NCI-H345 treated with DMSO at 0.1 percent for 48 hours (cell line): ENCODE results near the gene ANKRD65.
"Not testable (repeated sequence)": the region's sequence is repeated elsewhere in the genome, so short reads cannot be mapped to it uniquely, and the experiment has no call there.

Experiments used
- DNase-seq: peaks from one replicate; lab custom pipeline; 2025; ENCODE audit not compliant: unreplicated experiment; lab: John Stamatoyannopoulos, UW

ANKRD65 gene

DNA sequence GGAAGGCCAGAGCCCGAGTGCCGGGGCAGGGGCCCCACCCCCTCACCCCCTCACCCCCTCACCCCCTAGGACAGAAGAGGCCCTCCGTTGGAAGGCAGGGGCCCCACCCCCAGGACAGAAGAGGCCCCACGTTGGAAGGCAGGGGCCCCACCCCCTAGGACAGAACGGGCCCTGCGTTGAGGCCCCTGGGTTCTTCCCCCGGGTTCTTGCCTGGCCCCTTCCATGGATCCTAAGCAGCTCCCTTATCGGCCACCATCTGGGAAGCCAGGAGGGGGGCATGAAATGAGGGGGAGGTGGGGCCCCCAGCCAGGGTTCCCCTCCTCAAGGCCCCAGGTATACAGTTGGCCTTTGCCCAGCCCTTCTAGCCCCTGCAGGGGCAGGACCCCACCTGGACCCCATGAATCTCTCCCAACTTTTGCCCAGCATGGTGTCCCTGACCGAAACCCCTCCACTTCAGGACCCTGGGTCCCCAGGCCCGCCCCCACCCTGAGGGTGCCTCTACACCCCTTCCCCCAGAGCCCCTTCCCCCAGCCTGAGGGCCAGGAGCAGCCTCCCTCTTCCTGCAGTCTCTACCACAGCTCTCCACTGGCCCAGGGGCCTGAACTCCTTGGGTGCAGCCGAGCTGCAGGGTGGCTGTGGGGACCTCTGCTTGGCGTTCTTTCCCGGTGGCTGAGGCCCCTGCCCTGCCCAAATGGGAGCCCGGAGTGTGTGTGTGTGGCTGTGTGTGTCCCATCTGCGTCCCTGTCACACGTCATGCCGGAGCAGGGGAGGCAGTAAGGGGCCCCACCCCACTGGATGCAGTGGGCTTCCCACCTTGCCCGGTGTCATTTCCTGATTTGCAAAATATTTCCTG, 10.1 kb upstream of the ANKRD65 start:
- DNase-seq: no peak

DNA sequence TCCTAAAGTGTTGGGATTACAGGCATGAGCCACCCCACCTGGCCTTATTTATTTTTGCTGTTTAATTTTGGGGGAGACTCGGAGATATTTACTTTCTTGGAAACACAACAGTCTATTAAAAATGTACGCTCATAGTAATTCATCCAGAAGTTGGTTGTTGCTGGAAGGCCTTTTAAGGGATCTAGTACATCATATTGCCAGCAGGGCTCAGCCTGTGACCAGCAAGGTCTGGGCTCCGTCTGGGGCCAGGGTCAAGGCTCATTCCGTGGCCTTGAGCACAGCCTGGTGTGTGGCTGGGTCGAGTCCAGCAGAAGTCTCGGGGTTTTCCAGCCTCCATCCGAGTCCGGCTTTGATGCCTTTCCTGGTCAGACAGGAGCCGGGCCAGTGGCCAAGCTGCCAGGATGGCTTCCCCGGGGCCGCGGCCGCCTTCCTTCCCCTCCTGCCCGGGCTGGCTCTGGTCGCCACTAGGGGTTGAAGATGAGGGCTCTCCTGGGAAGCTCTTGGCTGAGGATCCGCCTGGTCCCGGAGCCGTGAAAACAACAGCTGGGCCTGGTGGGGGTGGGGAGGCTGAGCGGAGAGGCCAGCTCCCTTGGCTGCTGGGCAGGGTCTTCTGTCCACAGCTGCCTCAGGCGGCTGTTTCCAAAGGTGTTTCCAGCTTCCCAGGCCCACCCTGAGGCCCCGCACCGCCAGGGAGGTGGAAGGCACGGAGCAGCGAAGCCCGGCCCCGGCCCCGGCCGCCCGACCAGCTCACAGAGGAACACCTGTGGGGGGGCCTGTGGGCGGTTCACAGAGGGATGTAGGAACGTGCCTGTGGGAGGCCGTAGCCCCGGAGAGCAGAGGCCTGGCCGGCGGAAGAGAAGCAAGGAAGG, 9.3 kb upstream of the ANKRD65 start:
- no peak for DNase-seq

DNA sequence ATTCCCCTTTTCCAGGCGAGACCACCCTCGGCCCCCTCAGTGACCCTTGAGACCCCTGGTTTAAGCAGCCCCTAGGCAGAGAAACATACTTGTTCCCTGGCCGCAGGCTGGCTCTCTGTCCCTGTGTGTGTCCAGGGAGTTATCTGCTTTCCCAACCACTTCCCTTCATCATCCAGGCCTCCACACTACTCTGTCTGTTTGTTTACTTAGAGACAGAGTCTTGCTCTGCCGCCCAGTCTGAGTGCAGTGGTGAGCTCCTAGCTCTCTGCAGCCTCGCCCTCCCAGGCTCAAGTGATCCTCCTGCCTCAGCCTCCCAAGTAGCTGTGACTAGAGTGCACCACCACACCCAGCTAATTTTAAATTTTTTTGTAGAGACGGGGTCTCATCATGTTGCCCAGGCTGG, 8.6 kb upstream of the ANKRD65 start:
- no peak for DNase-seq

DNA sequence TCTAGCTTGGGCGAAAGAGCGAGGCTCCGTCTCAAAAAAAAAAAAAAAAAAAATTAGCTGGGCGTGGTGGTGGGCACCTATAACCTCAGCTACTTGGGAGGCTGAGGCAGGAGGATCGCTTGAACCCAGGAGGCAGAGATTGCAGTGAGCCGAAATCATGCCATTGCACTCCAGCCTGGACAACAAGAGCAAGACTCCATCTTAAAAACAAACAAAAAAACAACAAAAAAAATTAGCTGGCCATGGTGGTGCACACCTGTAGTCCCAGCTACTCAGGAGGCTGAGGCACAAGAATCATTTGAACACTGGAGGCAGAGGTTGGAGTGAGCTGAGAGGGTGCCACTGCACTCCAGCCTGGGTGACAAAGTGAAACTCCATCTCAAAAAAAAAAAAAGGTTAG, 7.9 kb upstream of the ANKRD65 start:
- not testable (repeated sequence) for DNase-seq

DNA sequence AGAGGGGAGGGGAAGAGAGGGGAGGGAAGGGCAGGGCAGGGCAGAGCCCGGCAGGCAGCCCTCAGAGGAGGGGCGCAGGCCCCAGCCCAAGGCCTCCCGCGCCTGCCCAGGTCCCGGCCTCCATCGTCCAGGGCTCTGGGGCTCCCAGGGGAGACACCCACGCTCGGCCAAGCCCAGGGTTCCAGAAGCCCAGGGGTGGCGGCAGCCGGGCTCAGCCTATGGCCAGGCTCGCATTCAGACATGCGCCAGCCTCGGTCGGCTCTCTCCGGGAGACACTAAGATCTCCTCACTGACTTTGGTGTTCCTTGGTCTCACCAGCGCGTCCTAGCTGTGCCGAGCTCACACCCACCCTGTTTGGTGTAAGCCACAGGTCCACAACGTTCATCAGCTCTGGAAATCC, 7.1 kb upstream of the ANKRD65 start:
- no peak for DNase-seq

DNA sequence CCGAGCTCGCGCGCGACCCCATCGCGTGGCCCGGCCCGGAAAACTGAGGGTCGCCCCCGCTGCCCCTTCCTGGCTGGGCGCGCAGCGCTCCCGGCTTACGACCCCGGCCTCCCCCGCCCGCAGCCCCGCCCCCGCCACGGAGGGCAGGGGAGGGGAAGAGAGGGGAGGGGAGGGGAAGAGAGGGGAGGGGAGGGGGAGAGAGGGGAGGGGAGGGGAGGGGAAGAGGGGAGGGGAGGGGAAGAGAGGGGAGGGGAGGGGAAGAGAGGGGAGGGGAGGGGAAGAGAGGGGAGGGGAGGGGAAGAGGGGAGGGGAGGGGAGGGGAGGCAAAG, 6.7 kb upstream of the ANKRD65 start:
- no peak for DNase-seq

DNA sequence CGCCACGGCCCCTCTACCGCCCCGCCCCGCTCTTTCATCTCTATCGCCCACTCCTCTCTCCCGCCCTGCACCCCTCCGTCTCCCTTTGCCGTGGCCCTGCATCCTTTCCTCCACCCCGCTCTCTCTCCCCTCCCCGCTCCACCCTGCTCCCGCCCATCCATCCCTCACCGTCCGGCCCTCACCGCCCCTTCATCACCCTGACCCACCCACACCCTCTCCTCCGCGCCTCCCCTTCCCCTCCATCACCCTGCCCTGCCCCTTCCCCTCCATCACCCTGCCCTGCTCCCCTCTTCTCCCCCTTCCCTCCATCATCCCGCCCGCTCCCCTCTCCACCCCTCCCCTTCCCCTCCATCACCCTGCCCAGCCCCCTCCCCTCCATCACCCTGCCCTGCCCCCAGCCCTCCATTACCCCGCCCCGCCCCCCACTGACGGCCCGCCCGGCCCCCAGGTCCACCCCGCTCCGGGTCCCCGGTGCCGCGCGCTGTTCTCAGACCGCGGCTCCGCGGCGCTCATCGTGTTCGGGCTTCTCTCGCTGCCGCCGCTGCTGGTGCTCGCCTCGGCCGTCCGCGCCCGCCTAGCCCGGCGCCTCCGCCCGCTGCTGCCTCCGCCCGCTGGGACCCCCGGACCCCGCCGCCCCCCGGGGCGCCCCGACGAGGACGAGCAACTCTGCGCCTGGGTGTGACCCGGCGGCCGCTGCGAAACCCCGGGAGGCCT, 6.2 kb upstream of the ANKRD65 start:
- DNase-seq: no peak

DNA sequence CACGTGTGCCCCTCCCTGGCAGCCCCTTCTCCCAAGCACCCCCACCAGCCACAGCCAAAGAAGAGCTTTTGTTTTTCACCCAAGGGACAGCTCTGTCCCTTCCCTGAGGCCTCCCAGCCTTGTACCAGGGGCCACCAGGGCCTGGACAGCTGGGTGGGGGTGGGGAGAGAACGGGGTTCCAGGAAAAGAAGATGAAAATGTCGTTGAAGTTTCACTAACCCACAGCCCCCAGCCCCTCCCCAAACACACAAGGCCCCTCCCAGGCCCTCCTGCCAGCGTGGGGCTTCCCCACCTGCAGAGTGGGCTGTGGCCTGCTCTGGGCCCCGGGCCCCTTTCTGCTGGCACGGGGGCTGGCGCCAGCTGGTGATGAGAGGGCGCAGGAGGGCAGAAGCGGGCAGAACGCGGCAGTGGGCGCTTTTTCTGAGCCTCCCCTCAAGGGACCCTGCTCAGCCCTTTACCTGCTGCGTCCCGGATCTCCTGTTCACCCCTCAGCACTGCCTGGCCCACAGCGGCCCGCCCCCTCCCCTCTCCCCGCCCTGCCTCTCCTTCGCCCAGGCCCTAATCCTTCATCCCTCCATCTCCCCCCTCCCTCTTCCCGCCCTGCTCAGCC, 5.5 kb upstream of the ANKRD65 start:
- no peak for DNase-seq

DNA sequence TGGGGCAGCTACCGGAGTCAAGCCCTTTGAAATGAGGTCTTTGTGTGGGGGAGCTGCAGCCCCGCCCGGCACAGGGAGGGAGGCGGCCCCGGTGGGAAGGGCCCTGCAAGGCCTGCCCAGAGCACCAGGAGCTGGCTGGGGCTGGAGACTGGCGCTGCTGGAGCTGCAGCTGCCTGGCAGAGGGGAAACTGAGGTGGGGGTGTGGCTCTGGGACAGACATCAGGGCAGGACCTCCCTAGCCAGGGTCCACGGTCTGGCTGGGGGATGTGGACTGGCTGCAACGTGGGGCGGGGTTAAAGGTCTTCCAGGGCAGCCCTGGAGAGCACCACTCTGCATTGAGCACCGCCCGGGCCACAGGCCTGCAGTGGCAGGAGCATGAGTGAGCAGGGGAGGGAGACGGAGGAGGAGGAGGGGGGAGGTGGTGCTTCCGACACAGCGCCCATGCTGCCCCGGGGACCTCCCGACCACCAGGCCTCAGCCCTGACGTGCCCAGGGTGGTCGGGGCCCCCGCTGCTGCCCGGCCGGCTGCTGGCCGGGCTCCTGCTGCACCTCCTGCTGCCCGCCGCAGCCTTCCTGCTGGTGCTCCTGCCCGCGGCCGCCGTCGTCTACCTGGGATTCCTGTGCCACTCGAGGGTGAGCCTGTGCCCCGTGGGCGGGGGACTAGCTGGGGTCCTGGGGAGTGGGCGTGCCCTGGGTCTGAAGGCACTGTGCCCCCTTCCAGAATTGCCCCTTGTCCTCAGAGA, 4.8 kb upstream of the ANKRD65 start:
- DNase-seq: no peak

DNA sequence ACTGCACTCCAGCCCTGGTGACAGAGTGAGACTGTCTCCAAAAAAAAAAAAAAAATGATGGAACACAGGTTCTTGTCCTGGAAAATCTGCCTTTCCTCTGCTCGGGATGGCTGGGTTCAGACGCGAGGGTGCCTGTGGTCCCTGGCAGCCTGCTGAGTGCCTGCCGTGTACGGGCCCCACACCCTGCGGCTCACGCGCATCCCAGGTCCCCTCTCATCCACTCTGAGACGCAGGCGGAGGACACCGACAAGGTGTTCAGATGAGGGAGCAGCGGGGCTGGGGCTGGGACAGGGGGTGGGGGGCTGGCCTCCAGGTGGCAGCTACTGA, 4.3 kb upstream of the ANKRD65 start:
- DNase-seq: no peak

DNA sequence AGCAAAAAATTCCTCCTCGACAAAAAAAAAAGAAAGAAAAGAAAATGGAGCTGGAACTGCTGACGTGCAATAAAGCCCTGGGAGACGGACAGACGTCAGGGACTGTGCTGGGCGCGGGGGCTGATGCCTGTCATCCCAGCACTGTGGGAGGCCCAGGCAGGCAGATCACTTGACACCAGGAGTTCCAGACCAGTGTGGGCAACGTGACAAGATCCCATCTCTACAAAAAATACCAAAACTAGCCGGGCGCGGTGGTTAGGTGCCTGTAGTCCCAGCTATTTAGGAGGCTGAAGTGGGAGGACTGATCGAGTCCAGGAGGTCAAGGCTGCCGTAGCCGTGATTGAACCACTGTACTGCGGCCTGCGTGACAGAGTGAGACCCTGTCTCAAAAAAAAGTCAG, 3.6 kb upstream of the ANKRD65 start:
- no peak for DNase-seq

DNA sequence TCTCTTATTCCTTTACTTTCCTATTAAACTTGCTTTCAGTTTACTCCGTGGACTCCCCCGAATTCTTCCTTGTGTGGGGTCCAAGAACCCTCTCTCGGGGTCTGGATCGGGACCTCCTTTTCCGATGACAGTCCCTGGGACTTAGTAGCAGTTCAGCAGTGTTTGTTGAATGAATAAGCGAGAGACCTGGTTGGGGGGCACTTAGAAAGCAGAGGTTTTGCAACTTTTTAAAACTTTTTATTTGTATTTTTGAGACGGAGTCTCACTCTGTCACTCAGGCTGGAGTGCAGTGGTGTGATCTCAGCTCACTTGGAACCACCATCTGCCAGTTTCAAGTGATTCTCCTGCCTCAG, 2.1 kb upstream of the ANKRD65 start:
- DNase-seq: no peak

DNA sequence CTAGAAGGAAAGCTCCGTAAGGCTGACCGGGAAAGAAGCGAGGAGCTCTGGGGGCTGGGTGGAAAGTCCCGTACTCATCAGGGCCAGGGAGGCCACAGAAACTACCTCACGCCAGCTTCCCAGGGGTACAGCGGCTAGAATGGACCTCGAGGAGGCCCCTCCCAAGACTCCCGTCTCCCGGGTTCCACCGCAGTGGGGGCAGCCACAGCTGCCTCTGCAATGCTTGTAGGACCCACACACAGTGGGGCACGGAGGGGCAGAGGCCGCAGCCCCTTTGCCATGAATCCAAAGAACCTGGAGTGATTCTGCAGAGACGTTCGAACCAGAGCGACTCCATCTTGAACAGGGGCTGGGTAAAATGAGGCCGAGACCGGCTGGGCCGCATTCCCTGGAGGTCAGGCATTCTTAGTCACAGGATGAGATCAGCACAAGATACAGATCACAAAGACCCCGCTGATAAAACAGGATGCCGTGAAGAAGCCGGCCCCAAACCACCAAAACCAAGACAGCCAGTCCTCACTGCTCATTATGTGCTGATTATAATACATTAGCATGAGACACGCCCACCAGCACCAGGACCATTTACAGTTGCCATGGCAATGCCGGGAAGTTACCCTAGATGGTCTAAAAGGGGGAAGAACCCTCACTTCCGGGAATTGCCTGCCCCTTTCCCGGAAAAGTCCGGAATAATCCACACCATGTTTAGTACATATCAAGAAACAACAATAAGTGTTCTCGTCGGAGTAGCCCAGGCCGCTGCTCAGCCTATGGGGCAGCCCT, 1.6 kb upstream of the ANKRD65 start:
- DNase-seq: no peak

DNA sequence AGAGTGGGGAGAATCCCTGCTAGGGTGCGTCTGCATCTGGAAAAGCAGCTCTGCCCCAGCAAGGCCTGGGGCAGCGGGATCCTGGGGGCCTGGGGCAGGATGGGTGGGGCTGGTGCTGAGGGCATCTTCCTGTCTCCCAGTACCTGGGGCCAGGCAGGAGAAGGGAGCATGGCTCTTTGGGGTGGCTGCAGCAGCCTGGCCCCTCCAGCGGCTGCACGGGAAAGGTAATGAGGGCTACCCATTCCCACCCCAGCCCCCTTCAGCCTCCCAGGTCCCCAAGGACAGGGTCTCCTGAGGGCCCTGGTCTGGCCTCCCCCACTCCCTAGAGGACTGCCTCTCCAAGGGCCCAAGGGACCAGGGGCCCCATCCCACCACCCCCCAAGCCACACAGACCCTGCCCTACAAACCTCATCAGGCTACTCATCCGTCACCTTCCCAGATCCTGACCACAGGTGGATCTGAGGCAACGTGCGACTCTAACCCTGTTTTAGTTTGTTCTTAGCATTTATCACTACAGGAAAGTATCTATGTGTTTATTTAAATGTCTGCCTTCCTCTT, 910 bp upstream of the ANKRD65 start:
- DNase-seq: no peak

DNA sequence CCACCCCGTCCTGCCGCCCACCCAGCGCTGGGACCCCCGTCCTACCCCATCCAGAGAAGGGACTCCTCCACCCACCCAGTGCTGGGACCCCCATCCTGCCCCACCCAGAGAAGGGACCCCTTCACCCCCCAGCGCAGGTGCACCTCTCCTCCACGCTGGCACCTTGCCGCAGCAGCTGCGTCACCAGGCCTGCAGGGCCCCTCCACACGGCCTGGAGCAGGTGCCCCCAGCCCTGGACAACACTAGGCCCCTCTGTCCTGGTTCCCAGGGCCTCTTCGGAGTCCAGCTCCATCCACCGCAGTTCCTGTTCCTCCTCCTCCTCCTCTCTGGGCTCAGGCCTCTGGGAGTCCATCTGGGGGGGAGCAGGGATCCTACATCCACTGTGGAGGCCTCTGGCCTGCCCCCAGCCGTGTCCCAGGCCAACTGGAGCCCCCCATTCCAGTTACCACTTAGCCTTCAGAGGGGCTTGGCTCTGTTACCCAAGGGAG, 378 bp downstream of the ANKRD65 start:
- no peak for DNase-seq

DNA sequence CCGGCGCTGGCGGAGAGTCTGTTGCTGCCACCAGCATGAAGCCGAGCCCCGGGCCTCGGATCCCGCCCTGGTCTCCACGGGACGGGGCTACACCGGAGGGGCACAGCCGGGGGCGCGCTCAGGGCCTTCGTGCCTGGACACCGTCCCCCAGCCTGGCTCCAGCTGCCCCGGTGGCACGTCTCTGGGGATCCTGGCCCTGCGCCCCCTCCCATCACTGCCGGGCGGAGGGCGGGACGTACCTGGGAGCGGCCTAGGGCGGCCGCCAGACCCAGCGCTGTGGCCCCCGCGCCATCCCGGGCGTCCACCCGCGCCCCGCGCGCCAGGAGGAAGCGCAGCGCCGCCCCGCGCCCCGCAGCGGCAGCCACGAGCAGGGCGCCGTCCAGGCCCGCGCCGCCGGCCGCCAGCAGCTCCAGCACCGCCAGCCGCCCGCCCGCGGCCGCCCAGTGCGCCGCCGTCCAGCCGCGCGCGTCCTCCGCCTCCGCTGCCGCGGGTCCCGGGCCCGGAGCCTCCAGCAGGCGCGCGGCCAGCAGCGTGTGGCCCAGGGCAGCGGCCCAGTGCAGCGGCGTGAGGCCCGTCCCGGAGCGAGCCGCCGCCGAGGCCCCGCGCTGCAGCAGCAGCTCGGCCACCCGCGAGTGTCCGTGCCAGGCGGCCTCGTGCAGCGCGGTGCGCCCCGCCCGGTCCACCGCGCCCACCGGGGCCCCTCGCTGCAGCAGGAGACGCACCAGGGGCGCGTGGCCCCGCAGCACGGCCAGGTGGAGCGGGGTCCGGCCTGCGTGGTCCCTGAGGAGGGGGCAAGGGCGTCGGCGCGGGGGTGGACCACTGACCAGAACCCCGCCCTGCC, 1.0 kb downstream of the ANKRD65 start:
- no peak for DNase-seq

DNA sequence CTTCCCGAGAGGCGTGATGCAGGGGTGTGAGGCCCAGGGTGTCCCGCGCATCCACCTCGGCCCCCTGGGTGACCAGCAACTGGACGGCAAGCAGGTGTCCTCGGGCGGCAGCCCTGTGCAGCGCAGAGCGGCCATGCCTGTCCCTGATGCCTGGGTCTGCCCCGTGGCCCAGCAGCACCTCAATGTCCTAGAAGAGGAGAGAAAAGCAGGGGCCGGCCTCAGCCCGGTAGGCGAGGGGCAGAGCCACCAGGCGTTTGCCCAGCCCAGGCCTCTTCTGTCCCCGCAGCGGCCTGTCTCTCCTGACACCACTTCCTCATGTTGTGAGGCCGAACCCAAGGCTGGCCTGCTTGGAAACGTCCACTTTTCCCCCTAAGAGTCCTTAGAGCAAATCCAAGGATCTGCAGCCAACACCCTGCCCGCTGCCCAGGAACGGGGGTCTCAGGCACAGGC, 1.7 kb downstream of the ANKRD65 start:
- DNase-seq: no peak

DNA sequence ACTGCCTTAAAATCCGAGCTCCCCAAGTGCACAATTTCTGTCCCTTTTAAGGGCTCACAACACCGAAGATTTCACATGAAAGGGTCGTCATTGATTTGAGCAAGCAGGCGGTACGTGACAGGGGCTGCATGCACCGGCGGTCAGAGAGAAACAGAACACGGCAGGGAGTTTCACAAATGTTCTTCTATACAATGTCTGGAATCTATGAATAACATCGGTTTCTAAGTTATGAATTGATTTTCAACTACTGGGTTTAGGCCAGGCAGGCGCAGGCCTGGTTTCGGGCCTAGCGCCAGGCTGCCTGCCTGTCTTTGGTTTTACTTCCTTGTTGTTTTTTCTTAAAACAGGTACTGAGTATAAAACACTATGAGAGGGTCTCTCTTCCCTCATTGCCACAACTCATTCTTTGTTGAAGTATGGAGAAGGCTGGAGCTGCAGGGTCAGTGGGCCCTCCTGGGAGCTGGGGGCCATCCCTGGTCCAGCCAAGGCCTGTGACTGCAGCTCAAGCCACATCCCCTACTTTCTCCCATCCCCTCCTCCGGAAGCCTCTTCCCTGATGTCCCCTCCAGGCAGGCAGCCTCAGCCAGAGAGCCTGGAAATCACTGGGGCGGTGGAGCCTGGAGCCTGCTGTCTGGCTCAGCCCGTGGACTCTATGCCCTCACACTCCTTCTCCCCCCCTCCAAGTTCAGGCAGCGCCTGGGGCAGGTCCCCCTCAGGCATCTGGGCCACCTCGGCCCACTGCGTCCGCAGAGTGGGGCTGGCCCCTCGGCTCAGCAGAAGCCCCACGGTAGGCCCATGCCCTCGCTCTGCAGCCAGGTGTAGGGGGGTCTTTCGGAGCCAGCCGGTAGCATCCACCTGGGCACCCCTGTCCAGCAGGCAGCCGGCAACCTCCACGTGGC, 2.4 kb downstream of the ANKRD65 start:
- DNase-seq: no peak
